NCI-H526 (cell line): ENCODE measurements around the gene BBOX1.
"Not testable (repeated sequence)": the region's sequence is repeated elsewhere in the genome, so short reads cannot be mapped to it uniquely, and the experiment has no call there.

Experiments used
- DNase-seq, 2 experiments: peaks; one replicate each; lab custom pipeline; 2025; lab: John Stamatoyannopoulos, UW

The BBOX1 gene

DNA sequence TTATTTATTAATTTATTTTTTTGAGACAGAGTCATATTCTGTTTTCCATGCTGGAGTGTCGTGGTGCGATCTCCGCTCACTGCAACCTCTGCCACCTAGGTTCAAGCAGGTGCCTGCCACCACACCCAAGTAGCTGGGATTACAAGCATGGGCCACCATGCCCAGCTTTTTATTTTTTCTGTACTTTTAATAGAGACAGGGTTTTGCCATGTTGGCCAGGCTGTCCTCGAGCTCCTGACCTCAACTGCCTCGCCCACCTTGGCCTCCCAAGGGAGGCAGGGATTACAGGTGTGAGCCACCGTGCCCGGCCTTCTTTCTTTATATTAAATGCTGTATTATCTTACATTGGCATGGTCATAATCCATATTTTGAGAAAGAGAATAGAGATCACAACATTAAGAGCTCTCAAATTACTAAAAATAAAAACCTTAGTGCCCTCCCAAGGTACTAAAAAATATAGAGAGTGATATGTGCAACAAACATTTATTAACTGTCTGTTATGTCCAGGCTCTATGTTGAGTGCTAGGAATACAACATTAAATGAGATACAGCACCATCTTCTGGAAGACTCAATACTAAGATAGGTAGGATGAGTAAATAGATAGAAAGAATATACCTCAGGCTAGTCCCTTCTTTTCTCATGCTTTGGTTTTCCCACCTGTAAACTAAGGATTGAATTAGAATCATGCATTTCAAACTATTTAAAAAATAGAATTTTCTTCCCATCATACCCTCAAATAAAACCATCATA lies 84.1 kb downstream of the BBOX1 start:
- DNase-seq: peak; percentile 11 to 29

DNA sequence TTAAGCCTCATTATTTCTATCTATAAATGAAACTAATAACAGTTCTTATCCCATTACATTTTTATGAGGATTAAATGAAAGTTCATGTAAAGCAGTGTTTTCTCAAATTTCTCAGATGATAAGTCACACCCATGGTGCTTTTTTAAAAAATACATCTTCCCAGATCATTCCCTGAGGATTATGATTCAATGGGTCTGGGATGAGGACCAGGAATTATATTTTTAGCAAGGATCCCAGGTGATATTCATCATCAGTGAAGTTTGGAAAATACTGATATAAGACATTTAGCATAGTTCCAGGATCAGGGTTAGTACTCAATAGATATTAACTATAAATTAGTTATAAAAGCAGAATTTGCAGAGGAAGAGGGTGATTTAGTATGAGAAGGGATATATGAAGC lies 89.1 kb downstream of the BBOX1 start:
- DNase-seq: no peak

GRCh38 chr11:27130806-27131205 lies 90.2 kb downstream of the BBOX1 start:
- DNase-seq: no peak

DNA sequence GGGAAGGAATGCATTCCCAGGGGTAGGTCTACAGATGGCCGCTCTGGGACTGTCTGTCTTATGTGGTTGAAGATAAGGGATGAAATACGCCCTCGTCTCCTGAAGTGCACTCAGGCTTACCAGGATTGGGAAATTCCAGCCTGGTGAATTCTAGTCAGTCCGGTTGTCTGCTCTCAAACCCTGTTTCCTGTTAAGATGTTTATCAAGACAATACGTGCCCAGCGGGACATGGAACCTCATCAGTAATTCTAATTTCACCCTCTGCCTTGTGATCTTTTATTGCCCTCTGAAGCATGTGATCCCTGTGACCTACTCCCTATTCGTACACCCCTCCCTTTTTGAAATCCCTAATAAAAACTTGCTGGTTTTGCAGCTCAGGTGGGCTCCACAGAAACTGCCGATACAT lies 95.3 kb downstream of the BBOX1 start:
- DNase-seq: not testable (repeated sequence)

DNA sequence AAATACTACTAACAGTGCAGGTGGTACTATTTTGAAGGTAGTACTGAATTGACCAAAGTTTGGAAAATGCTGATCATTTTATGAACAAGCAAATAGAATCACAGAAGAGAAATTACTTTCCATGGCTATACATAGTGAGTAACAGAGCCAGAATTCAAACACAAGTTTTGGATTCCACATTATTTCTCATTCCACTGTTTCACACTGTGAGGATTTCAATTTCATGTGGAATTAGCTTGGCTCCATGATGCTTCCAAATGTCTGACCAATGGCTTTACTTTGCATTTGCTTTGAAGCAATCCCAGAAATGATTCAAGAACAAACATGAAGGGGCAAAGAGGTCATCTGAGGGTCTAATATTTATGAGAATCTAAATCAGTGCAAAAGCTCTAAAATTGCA lies 98.1 kb downstream of the BBOX1 start:
- DNase-seq: no peak

GRCh38 chr11:27139742-27140367 lies 99.2 kb downstream of the BBOX1 start:
- no peak for DNase-seq

DNA sequence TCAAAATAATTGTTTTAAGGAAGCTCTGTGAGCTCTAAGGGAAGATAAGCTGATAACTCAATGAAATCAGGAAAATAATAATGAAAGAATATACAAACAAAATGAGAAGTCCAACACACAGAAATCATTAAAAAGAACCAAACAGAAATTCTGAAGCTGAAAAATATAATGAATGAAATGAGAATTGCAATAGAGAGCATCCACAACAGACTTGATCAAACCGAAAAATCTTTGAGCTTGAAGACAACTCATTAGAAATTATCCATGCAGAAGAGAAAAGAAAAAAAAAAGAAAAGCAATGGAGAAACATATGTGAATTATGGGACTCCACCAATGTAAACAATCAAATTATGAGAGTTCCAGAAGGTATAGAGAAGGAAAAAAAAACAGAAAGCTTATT lies 101.0 kb downstream of the BBOX1 start:
- no peak for DNase-seq

DNA sequence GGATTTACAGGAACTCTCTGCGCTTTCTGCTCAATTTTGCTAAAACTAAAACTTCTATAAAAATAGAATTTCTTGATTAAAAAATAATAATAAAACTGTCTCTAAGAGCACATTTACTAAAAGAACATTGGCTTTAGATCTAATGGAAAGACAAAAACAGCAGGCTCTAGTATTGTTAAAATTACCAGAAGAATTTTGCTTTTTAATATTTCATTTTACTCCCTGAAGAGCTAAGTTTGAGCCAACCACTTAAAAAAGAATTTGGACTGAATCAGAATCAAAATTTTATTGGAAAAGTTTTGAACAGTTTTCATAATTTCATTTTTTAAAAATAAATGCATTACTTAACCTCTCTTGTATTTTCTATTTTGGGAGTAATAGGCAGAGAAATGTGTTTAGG lies 107.3 kb downstream of the BBOX1 start:
- DNase-seq: no peak

- no peak for DNase-seq
Observed at GRCh38 chr11:27148506-27148905, 107.9 kb downstream of the BBOX1 start.

DNA sequence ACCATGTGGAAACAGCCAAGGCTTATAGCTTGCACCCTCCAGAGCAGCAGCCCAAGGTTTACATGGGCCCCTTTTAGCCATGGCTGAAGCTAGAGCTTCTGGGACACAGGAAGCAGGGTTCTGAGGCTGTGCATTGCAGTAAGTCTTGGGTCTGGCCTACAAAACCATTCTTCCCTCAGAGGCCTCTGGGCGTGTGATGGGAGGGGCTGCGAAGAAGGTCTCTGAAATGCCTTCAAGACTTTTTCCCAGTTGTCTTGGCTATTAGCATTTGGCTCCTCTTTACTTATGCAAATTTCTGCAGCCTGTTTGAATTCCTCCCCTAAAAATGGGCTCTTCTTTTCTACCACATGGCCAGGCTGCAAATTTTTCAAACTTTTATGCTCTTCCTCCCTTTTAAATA lies 109.5 kb downstream of the BBOX1 start:
- no peak for DNase-seq

DNA sequence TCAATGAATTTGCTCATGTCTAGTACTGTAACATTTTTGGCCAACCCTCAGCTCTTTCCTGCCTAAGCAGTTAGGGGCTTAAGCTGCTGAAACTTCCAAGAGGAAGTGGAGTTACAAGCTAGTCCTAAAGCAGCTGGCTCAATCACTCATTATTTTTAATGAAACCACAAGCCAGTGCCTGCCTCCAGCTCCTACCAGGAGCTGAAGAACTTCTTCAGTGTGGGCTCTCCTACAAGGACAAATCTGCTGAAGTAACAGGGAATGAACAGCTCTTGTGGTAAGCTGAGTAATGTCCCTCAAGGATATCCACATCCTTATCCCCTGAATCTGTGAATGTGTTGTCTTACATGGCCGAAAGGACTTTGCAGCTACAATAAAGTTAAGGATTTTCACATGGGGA lies 112.5 kb downstream of the BBOX1 start:
- DNase-seq: no peak

DNA sequence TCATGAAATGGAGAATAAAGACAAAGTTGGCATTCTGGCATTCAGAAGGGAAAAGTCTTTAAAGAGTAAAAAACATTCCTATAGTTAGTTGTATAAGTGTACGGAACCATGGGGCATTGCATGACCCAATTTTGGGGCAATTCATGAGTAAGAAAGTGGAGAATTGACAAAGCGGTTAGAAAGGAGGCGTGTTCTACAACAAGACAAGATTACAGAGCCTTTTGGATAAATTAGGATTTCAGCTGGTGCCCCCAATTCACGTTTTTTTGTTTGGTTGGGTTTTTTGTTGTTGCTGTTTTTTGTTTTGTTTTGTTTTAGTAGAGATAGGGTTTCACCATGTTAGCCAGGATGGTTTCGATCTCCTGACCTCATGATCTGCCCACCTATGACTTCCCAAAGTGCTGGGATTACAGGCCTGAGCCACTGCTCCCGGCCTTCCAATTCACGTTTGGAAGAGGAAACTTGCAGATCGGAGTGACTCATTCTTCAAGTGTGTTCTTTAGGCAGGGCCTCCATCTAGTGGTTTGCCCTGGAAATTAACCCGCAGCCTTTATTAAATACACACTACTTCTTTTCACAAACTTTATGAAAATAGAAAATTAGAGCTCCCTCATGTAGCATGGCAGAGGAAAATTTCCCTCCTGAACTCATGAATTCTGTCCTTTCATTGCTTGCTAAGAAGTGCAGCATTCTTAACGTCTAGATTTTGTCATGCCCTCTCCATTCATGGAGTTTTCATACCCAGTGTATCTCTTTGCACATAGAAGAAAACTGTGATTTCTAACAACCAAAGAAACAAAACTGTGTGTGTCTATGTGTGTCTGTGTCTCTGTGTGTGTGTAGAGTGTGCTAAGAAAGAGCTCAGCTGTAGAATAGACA lies 118.1 kb downstream of the BBOX1 start:
- peak; percentile 45 to 86 for DNase-seq

GRCh38 chr11:27159335-27159679 lies 118.7 kb downstream of the BBOX1 start:
- DNase-seq: no peak

DNA sequence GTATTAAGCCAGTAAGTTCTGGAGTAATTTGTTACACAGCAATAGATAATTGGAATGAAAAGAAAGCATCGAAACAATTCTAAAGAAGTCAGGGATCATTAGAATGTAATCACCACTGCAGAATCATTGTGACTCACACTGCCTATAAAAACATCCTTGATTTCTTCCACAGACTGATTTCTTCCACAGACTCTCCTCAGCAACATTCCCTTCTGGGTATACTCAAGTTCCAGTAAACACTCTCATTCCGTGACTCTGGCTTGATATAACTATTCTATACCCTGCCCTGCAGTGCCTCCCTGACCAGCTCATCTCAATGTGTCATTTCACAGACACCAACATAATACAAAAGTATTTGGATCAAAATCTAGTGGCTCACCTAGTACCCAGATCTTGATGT lies 120.5 kb downstream of the BBOX1 start:
- no peak for DNase-seq

- DNase-seq: no peak
Observed at GRCh38 chr11:27162237-27162636, 121.6 kb downstream of the BBOX1 start.

- peak in 1 of 2 experiments; percentile 11 for DNase-seq
Observed at GRCh38 chr11:27166130-27166529, 125.5 kb downstream of the BBOX1 start.

DNA sequence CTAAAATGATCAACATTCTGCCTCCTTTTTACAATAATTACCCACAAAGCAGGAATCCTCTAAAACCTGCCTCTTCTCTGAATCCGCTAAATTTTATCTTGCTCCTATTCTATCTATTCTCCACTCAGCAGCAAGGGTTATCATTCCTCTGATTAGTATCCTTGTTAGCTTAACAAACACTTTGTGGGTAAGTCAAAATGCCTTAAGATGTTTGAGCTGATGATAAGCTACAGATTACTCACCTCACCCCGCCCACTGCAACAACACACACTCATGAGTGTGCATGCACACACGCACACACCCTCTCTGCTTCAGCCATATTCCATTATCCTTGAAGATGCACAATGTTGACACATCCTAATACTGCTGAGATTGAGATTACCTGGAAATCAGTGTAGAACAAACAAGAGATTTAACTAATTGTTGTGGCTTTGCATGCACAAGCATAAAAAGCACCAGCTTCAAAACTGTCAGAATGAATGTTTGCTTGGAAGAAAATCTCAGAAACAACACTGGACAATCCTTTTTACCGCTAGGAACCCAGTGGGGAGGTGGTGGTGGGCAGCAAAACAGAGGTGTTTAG lies 130.9 kb downstream of the BBOX1 start:
- DNase-seq: no peak

DNA sequence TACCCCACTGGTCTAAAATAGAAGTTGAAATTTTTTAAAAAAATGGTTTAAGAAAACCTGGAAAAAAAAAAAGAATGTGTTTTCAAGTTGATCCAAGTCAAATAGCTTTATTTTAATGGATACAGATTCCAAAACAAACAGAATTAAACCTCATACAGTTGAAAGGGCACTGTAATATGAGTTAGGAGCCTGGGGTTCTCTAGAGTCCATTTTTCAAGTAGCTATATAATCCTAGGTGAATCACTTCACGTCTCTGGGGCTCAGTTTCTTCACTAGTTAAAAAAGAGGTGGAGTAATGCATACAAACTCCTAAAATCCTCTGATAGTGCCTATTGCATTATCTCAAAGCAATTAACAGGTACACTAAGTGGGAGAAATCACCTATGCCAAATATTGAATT lies 132.9 kb downstream of the BBOX1 start:
- no peak for DNase-seq

- DNase-seq: no peak
Observed at GRCh38 chr11:27174021-27174420, 133.4 kb downstream of the BBOX1 start.

DNA sequence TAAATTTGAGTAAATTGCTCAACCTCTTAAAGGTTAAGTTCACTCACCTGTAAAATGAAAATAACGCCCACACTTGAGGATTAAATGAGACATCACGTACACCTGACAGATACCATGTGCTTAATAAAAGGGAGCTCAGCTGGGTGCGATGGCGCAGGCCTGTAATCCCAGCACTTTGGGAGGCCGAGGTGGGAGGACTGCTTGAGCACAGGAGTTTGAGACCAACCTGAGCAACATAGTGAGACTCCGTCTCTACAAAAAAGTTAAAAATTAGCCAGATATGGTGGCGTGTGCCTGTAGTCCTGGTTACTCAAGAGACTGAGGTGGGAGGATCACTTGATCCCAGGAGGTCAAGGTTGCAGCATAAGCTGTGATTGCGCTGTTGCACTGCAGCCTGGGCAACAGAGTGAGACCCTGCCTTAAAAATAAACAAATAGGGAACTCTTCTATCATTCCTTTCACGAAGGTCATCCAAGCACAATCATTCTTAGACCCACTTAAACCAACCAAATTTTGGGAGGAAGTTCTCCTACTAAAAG lies 134.1 kb downstream of the BBOX1 start:
- no peak for DNase-seq

- DNase-seq: not testable (repeated sequence)
Observed at GRCh38 chr11:27175562-27175961, 134.9 kb downstream of the BBOX1 start.
